ENCODE data around the gene SLC35E3.
"Not testable (repeated sequence)": the region's sequence is repeated elsewhere in the genome, so short reads cannot be mapped to it uniquely, and the experiment has no call there.

Gene SLC35E3

DNA sequence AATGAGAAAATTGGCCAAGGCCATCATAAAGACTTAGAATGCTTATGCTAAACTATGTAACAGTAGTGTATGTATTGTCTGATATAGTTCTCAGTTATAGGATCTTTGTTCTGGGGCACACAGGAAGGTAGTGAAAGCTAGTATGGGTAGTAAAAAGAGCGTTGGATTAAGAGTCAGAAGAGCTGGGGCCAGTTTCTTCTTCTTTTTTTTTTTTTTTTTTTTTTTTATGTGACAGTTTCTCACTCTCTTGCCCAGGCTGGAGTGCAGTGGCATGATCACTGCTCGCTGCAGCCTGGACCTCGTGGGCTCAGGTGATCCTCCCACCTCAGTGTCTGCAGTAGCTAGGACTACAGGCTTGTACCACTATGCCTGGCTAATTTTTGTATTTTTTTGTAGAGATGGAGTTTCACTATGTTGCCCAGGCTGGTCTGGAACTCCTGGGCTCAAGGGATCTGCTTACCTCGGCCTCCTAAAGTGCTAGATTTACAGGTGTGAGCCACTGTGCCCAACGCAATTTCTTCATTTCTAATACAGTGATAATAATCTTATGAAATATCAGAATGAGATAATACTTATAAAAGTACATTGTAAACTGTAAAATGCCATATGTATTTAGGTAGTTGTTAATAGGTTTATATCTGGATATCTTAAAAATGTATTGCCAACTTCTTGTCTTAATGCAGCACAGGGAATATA lies 69.4 kb downstream of the SLC35E3 start:
- no peak for DNase-seq

DNA sequence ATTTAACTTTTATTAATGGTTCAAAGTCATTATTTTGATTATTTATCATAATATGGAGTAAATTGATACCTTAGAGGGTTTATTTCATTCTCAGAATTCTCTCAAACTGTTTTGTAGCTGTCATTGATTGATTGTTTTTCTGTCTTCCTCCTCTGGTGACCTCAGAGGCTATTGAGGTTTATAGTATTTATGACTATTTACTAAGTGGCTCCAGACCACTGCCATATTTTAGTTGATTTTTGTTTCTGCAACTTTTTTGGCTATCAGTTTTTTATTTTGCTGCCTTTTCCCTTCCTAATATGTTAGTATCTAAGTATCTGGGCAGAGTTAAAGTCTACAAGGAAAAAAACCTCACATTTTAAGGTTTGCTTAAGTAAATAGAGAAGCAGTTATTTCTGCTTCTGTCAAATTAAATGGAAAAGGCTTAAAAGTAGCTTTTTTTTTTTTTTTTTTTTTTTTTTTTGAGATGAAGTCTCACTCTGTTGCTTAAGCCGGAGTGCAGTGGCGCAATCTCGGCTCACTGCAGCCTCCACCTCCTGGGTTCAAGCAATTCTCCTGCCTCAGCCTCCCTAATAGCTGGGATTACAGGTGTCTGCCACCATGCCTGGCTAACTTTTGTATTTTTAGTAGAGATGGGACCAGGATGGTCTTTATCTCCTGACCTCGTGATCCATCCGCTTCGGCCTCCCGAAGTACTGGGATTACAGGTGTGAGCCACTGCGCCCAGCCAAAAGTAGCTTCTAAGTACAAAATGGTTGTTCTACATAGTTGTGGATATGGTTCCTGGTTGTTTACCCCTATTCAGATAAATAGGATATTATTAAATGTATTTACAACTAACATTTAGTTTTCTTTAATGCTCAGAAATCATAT lies 70.2 kb downstream of the SLC35E3 start:
- no peak for DNase-seq

DNA sequence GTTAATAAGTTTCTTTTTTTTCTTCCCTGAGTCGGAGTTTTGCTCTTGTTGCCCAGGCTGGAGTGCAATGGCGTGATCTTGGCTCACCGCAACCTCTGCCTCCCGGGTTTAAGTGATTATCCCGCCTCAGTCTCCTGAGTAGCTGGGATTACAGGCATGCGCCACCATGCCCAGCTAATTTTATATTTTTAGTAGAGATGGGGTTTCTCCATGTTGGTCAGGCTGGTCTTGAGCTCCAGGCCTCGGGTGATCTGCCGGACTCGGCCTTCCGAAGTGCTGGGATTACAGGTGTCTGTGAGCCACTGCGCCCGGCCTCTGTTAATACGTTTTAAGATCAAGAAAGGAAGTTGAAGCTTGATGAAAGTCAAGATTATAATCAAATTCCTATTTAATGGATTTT lies 73.5 kb downstream of the SLC35E3 start:
- not testable (repeated sequence) for DNase-seq

DNA sequence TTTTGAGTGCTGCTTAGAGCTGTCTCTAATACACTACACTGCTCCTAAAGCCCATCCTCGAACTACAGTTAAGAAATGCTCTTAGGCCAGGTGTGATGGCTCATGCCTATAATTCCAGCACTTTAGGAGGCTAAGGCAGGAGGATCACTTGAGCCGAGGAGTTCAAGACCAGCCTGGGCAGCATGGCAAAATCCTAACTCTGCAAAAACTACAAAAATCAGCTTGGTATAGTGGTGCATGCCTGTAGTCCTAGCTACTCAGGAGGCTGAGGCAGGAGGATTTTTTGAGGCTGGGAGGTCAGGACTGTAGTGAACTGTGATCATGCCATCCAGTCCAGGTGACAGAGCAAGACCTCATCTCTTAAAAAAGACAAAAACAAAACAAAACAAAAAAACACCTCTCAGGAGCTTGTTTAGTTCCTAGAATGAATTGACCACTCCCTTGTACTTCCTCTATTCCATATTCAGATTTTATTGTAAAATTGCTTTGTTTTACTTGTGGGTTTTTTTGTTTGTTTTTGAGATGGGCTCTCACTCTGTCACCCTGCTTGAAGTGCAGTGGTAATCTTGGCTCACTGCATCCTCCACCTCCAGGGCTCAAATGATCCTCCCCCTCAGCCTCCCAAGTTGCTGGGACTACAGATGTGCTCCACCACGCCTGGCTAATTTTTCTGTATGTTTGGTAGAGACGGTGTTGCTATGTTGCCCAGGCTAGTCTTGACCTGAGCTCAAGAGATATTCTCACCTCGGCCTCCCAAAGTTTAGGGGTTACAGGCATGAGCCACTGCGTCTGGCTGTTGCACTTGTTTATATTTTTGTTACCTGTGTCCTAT lies 75.6 kb downstream of the SLC35E3 start:
- no peak for DNase-seq

DNA sequence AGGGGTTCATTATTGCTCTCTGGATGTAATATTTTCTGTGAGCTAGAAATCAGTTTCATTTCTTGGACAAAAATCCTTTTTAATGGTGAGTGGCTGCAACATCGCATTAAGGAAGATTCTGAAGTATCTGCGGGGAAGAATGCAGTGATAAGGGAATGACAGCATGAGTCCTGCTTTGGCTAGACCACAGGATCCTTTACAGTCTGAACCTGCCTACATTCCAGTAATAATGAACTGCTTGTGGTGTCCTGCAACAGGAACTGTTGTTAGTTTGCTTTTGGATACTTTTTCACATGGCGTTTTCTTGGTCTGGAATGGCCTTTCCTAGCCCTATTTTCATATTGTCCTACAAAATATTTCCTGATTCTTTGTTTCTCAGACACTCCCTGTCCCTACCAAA lies 77.7 kb downstream of the SLC35E3 start:
- no peak for DNase-seq

DNA sequence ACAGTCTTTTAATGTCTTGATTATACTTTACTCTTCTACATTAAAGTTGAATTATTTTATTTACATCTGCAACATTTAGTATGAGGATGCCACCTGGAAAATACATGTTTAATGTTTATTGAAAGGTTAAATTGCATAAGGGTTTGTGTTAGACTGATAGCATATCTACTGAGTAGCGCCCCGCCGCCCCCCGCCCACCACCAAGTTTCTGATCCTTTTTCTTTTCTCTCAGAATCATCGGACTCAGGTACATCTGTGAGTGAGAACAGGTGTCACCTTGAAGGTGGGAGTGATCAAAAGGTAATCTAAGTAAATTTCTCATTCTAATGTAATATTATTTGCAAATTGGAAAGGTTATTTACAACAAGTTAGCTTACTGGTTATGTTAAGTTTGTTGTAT lies 78.2 kb downstream of the SLC35E3 start:
- DNase-seq = no peak

DNA sequence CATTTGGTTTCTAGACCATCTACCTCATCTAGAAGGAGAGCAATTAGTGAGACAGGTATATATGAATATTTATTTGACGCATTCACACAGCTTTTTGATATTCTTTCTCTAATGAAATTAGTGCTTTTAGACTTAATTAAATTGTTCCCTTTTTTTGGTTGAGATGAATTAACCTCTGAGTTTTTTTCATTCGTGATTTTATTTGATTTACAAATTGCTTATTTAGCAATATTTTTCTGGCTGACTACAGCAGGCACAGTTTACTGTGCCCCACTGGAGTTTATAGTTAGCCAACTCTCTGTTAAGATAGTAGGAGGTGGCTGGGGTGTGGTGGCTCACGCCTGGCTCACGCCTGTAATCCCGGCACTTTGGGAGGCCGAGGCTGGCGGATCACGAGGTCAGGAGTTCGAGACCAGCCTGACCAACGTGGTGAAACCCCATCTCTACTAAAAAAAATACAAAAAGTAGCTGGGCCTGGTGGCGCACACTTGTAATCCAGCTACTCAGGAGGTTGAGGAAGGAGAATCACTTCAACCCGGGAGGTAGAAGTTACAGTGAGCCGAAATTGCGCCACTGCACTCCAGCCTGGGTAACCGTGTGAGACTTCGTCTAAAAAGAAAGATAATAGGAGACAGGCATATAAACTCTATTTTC lies 78.7 kb downstream of the SLC35E3 start:
- DNase-seq = no peak

DNA sequence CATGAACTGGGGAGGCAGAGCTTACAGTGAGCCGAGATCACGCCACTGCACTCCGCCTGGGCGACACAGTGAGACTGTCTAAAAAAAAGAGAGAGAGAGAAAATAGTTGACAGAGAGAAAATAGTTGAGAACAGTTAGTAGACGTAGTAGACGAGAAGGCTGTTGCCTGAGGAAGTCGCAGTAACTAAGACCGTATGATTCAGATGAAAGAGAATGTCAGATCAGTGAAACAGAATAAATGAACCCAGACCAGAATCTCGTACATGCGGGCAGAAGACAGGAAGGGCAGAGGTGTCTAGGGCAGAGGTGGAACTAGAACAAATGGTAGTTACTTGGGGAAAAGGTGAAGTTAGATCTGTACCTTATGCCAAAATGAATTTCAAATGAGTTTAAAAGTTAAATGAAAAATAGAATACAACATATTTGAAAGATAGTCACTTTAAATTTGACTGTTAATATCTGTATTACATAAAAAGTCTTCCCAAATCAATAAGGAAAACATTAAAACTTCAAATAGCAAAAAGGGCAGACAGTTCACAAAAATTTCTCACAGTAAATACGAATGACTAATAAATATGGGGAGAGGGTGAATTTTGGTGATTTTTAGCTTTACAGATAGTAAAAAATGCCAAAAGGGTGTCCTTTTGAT lies 79.7 kb downstream of the SLC35E3 start:
- no peak for DNase-seq

DNA sequence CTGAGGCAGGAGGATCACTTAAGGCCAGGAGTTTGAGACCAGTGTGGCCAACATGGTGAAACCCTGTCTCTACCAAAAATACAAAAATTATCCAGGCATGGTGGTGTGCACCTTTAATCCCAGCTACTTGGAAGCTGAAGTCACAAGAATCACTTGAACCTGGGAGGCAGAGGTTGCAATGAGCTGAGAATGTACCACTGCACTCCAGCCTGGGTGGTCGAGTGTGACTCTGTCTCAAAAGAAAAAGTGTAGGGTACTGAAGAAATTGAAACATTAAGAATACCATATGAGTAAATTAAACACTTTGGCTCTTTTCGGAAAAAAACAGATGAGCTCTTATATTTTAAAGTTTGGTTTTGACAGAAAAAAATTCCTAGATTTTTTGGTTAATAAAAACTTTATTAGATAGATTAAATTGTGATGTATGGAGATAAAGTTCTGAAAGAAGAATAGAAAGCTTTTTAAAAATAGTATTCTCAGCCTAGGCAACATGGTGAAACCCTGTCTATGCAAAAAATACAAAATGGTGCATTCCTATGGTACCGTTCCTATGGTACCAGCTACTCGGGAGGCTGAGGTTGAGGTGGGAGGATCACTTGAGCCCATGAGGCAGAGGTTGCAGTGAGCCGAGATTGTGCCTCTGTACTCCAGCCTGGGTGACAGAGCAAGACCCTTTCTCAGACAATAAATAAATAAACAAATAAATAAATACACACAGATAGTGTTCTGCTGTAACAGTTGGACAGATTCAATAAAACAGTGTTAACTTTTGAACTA lies 82.1 kb downstream of the SLC35E3 start:
- no peak for DNase-seq

DNA sequence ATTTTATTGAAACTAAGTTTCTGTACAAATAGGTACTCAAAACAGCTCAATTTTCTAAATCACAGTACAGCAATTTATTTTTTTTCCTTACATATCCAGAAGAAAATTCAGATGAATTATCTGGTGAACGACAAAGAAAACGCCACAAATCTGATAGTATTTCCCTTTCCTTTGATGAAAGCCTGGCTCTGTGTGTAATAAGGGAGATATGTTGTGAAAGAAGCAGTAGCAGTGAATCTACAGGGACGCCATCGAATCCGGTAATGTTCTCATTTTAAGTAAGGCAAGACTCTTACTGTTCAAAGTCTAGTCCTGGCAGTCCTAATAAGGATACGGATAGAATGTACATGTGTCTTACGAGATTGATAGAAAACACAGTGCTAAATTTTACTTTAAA lies 82.7 kb downstream of the SLC35E3 start:
- DNase-seq = no peak
